Hepatocyte (in vitro differentiated cells): ENCODE results near the gene GPATCH8.
A peak's percentile ranks its signal among the peaks of the same experiment; 100 is the strongest.

Experiments used
- EZH2 ChIP-seq: fragments of 200-600 bp; sonication (generic); IDR thresholded peaks from 2 replicates; pipeline ENCODE4 v1.6.1; 2016; ENCODE audit warnings: antibody characterized with exemption, mild to moderate bottlenecking, borderline replicate concordance
- EZH2phosphoT487 ChIP-seq: fragments of 200-600 bp; sonication (generic); IDR thresholded peaks from one replicate; pipeline ENCODE4 v1.6.1; 2018; ENCODE audit warnings: antibody characterized with exemption, mild to moderate bottlenecking, low read depth, moderate library complexity; ENCODE audit not compliant: unreplicated experiment, severe bottlenecking
- TF ChIP-seq, protein P1 (sequence below): fragments of 200-600 bp; sonication (generic); IDR thresholded peaks from 2 replicates; pipeline ENCODE4 v1.5.1; 2016; ENCODE audit warnings: antibody characterized with exemption, mild to moderate bottlenecking; ENCODE audit not compliant: poor library complexity

GRCh38 chr17:44400226-44400847 is 102.9 kb downstream of the GPATCH8 start:
- TF ChIP-seq EZH2phosphoT487 (no peak), EZH2 (no peak)
- TF ChIP-seq, protein P1, sequence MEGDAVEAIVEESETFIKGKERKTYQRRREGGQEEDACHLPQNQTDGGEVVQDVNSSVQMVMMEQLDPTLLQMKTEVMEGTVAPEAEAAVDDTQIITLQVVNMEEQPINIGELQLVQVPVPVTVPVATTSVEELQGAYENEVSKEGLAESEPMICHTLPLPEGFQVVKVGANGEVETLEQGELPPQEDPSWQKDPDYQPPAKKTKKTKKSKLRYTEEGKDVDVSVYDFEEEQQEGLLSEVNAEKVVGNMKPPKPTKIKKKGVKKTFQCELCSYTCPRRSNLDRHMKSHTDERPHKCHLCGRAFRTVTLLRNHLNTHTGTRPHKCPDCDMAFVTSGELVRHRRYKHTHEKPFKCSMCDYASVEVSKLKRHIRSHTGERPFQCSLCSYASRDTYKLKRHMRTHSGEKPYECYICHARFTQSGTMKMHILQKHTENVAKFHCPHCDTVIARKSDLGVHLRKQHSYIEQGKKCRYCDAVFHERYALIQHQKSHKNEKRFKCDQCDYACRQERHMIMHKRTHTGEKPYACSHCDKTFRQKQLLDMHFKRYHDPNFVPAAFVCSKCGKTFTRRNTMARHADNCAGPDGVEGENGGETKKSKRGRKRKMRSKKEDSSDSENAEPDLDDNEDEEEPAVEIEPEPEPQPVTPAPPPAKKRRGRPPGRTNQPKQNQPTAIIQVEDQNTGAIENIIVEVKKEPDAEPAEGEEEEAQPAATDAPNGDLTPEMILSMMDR = peak; percentile 49
